HCEC 1CT (cell line): ENCODE data around the gene RDH13.
A peak's percentile ranks its signal among the peaks of the same experiment; 100 is the strongest.
"Not testable (repeated sequence)": the region's sequence is repeated elsewhere in the genome, so short reads cannot be mapped to it uniquely, and the experiment has no call there.

Experiments
- DNase-seq: peaks from one replicate; pipeline ENCODE4 v3.0.0-alpha.2; 2017

RDH13 gene

GRCh38 chr19:55062735-55063491 is at the start of gene RDH13:
RDH13 (minus strand) TSS chr19:55063148; CDS start chr19:55063032, 116 bp downstream.
- peak; percentile 72 for DNase-seq

GRCh38 chr19:55112246-55112776 is 49.4 kb upstream of the RDH13 start:
- DNase-seq = no peak

- no peak for DNase-seq
Measured at GRCh38 chr19:55111238-55111831, 48.4 kb upstream of the RDH13 start.

GRCh38 chr19:55109527-55110291 is 46.8 kb upstream of the RDH13 start:
- no peak for DNase-seq

- not testable (repeated sequence) for DNase-seq
Measured at GRCh38 chr19:55107252-55107651, 44.3 kb upstream of the RDH13 start.

- DNase-seq = no peak
Measured at GRCh38 chr19:55106591-55106990, 43.6 kb upstream of the RDH13 start.

GRCh38 chr19:55105237-55105636 is 42.3 kb upstream of the RDH13 start:
- DNase-seq = no peak

GRCh38 chr19:55103190-55103589 is 40.2 kb upstream of the RDH13 start:
- DNase-seq = no peak

- no peak for DNase-seq
Measured at GRCh38 chr19:55101261-55101660, 38.3 kb upstream of the RDH13 start.

GRCh38 chr19:55099557-55100506 is 36.9 kb upstream of the RDH13 start:
- DNase-seq = no peak

- no peak for DNase-seq
Measured at GRCh38 chr19:55098716-55099556, 36.0 kb upstream of the RDH13 start.

- DNase-seq = no peak
Measured at GRCh38 chr19:55097864-55098715, 35.1 kb upstream of the RDH13 start.

- DNase-seq = no peak
Measured at GRCh38 chr19:55096061-55096701, 33.2 kb upstream of the RDH13 start.

GRCh38 chr19:55095260-55096060 is 32.5 kb upstream of the RDH13 start:
- no peak for DNase-seq

GRCh38 chr19:55094456-55095259 is 31.7 kb upstream of the RDH13 start:
- DNase-seq = no peak

GRCh38 chr19:55092423-55093318 is 29.7 kb upstream of the RDH13 start:
- DNase-seq = no peak

GRCh38 chr19:55091955-55092354 is 29.0 kb upstream of the RDH13 start:
- DNase-seq = no peak
